HFF-Myc (cell line): ENCODE results near the gene AP5Z1.

Experiments used
- DNase-seq: peaks from one replicate; pipeline ENCODE4 v3.0.0-alpha.2; 2011; ENCODE audit warnings: low read depth; ENCODE audit errors: extremely low read depth
- H3K4me3 ChIP-seq: replicated peaks from 2 replicates; pipeline ENCODE4 v1.5.1; 2011; ENCODE audit warnings: low read depth, mild to moderate bottlenecking, control low read depth, low read length
- CTCF ChIP-seq: IDR thresholded peaks from 2 replicates; pipeline ENCODE4 v1.5.1; 2012; ENCODE audit warnings: mild to moderate bottlenecking, low read depth, low read length, control low read depth; ENCODE audit errors: missing control alignments

The AP5Z1 gene

GRCh38 chr7:4787947-4788626 lies 12.7 kb downstream of the AP5Z1 start:
- TF ChIP-seq CTCF = no peak
- no peak overlapping the region for H3K4me3 ChIP-seq
- no peak for DNase-seq

GRCh38 chr7:4788627-4789189 lies 13.3 kb downstream of the AP5Z1 start:
- H3K4me3 ChIP-seq = no peak overlapping the region
- no peak for TF ChIP-seq CTCF
- no peak for DNase-seq

- no peak for TF ChIP-seq CTCF
- H3K4me3 ChIP-seq = no peak overlapping the region
- no peak for DNase-seq
Observed at GRCh38 chr7:4789194-4790077, 14.0 kb downstream of the AP5Z1 start.

- no peak for TF ChIP-seq CTCF
- no peak overlapping the region for H3K4me3 ChIP-seq
- DNase-seq = no peak
Observed at GRCh38 chr7:4790078-4790465, 14.6 kb downstream of the AP5Z1 start.

- TF ChIP-seq CTCF = no peak
- no peak overlapping the region for H3K4me3 ChIP-seq
- DNase-seq = no peak
Observed at GRCh38 chr7:4790516-4790991, 15.1 kb downstream of the AP5Z1 start.

- TF ChIP-seq CTCF = no peak
- H3K4me3 ChIP-seq = no peak overlapping the region
- no peak for DNase-seq
Observed at GRCh38 chr7:4791101-4791737, 15.8 kb downstream of the AP5Z1 start.
